Chondrocyte (in vitro differentiated cells): ENCODE data around the gene LRRC49. TPM values are rescaled to one million over a fixed set of nuclear protein-coding genes. Genes with fewer than 3 reads are reported as not detected.

ENCODE experiments used
- DNase-seq: peaks from one replicate; pipeline ENCODE4 v3.0.0; 2021; ENCODE audit warnings: mixed read lengths, low spot score
- H3K27ac Mint-ChIP-seq: one replicate; pipeline ENCODE4 v1.8.0; 2021; ENCODE audit warnings: mild to moderate bottlenecking, moderate library complexity, mixed read lengths; ENCODE audit not compliant: unreplicated experiment
- H3K27me3 Mint-ChIP-seq: 2 replicates; pipeline ENCODE4 v1.8.0; 2021; ENCODE audit warnings: low read depth, mixed read lengths
- H3K36me3 Mint-ChIP-seq: 2 replicates; pipeline ENCODE4 v1.8.0; 2021; ENCODE audit warnings: low read depth, mixed read lengths
- H3K4me1 Mint-ChIP-seq: 2 replicates; pipeline ENCODE4 v1.8.0; 2021; ENCODE audit warnings: low read depth, mild to moderate bottlenecking, mixed read lengths
- H3K4me3 Mint-ChIP-seq: one replicate; pipeline ENCODE4 v1.8.0; 2021; ENCODE audit warnings: mild to moderate bottlenecking, moderate library complexity, mixed read lengths; ENCODE audit not compliant: unreplicated experiment
- H3K9me3 Mint-ChIP-seq: 2 replicates; pipeline ENCODE4 v1.8.0; 2021; ENCODE audit warnings: low read depth, mixed read lengths
- CTCF ChIP-seq: fragments of 200-600 bp; sonication (generic); IDR thresholded peaks from 2 replicates; pipeline ENCODE4 v1.5.0; 2021; ENCODE audit warnings: antibody characterized with exemption, mild to moderate bottlenecking, moderate library complexity
- total RNA-seq: library from RNA; stranded (reverse); gene quantifications from 3 replicates; pipeline ENCODE4 v1.2.1, GENCODE V29; 2021

The LRRC49 gene
- total RNA-seq, 1 donor from 2014 or later: 8.8 TPM

- Mint-ChIP-seq H3K27ac (no peak overlapping the region), H3K9me3 (peaks cover 12% of the 10 kb centered on the region), H3K27me3 (no peaks in the 10 kb centered on the region), H3K4me1 (peaks cover 29% of the 10 kb centered on the region), H3K36me3 (peaks cover 5% of the 10 kb centered on the region), H3K4me3 (no peak overlapping the region)
- no peak for DNase-seq
- no peak for TF ChIP-seq CTCF
These were observed 63.8 kb downstream of the LRRC49 start for GRCh38 chr15:70956201-70956995.

GRCh38 chr15:70962084-70962483 is 69.5 kb downstream of the LRRC49 start:
- Mint-ChIP-seq H3K4me3 (no peak overlapping the region), H3K27ac (no peak overlapping the region), H3K36me3 (peaks cover 3% of the 10 kb centered on the region), H3K9me3 (peaks cover 6% of the 10 kb centered on the region), H3K4me1 (no peaks in the 10 kb centered on the region), H3K27me3 (no peaks in the 10 kb centered on the region)
- DNase-seq: no peak
- no peak for TF ChIP-seq CTCF

GRCh38 chr15:70963199-70963598 is 70.6 kb downstream of the LRRC49 start:
- no peak overlapping the region for H3K27ac Mint-ChIP-seq
- no peaks in the 10 kb centered on the region for H3K4me1 Mint-ChIP-seq
- H3K9me3 Mint-ChIP-seq: peaks cover 6% of the 10 kb centered on the region
- peaks cover 3% of the 10 kb centered on the region for H3K36me3 Mint-ChIP-seq
- no peak for DNase-seq
- H3K4me3 Mint-ChIP-seq: no peak overlapping the region
- no peak for TF ChIP-seq CTCF
- no peaks in the 10 kb centered on the region for H3K27me3 Mint-ChIP-seq

- Mint-ChIP-seq H3K27me3 (no peaks in the 10 kb centered on the region), H3K4me1 (no peaks in the 10 kb centered on the region), H3K36me3 (peaks cover 5% of the 10 kb centered on the region), H3K9me3 (peaks cover 9% of the 10 kb centered on the region), H3K4me3 (no peak overlapping the region), H3K27ac (no peak overlapping the region)
- DNase-seq: no peak
- no peak for TF ChIP-seq CTCF
These were observed 71.4 kb downstream of the LRRC49 start for GRCh38 chr15:70964058-70964457.

- H3K9me3 Mint-ChIP-seq: peaks cover 9% of the 10 kb centered on the region
- DNase-seq: no peak
- peaks cover 5% of the 10 kb centered on the region for H3K36me3 Mint-ChIP-seq
- TF ChIP-seq CTCF: no peak
- H3K4me1 Mint-ChIP-seq: no peaks in the 10 kb centered on the region
- no peak overlapping the region for H3K4me3 Mint-ChIP-seq
- no peaks in the 10 kb centered on the region for H3K27me3 Mint-ChIP-seq
- H3K27ac Mint-ChIP-seq: no peak overlapping the region
These were observed 72.1 kb downstream of the LRRC49 start for GRCh38 chr15:70964686-70965085.
